Mucosa of stomach (tissue), 1 donor: ENCODE measurements around the gene XK.
A peak's percentile ranks its signal among the peaks of the same experiment; 100 is the strongest.

ENCODE experiments used
- H3K27me3 ChIP-seq: one replicate; pipeline ENCODE4 v1.7.0; 2013; ENCODE audit warnings: mild to moderate bottlenecking, low read length; ENCODE audit not compliant: control insufficient read depth, insufficient read depth
- H3K36me3 ChIP-seq: one replicate; pipeline ENCODE4 v1.7.0; 2013; ENCODE audit warnings: low read length; ENCODE audit not compliant: control insufficient read depth, insufficient read depth
- H3K4me1 ChIP-seq: one replicate; pipeline ENCODE4 v1.7.0; 2013; ENCODE audit warnings: mild to moderate bottlenecking, low read length; ENCODE audit not compliant: control insufficient read depth, insufficient read depth
- H3K4me3 ChIP-seq: one replicate; pipeline ENCODE4 v1.7.0; 2013; ENCODE audit warnings: low read length
- H3K9ac ChIP-seq: one replicate; pipeline ENCODE4 v1.7.0; 2013; ENCODE audit warnings: mild to moderate bottlenecking, low read length, moderate library complexity
- H3K9me3 ChIP-seq: one replicate; pipeline ENCODE4 v1.7.0; 2013; ENCODE audit warnings: mild to moderate bottlenecking, low read length, moderate library complexity; ENCODE audit not compliant: control insufficient read depth
- donor health status: Pancreatic carcinoma.

Gene XK

DNA sequence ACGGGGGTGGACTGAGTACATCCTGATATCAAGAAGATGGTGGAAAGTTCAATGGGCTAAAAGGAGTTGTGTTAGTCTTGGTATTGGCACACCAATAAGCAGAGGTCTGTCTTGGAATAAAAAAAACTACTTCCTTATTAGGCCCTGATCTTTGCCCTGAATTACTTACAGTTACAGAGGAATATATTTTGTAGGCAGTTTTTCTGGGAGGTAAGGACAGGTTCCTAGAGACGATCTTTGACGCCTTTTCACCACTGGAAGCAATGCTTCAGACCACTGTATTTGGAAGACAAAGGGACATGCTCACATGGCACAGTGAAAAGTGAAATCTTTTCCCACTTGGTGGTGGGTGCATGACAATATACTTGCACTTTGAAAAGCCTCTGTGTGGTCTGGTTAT, 618 bp upstream of the XK start:
- Histone ChIP-seq H3K36me3 (no peaks in the 10 kb centered on the region), H3K9me3 (no peaks in the 10 kb centered on the region), H3K4me1 (peaks cover 11% of the 10 kb centered on the region), H3K9ac (no peak overlapping the region), H3K4me3 (no peak overlapping the region), H3K27me3 (no peaks in the 10 kb centered on the region)

DNA sequence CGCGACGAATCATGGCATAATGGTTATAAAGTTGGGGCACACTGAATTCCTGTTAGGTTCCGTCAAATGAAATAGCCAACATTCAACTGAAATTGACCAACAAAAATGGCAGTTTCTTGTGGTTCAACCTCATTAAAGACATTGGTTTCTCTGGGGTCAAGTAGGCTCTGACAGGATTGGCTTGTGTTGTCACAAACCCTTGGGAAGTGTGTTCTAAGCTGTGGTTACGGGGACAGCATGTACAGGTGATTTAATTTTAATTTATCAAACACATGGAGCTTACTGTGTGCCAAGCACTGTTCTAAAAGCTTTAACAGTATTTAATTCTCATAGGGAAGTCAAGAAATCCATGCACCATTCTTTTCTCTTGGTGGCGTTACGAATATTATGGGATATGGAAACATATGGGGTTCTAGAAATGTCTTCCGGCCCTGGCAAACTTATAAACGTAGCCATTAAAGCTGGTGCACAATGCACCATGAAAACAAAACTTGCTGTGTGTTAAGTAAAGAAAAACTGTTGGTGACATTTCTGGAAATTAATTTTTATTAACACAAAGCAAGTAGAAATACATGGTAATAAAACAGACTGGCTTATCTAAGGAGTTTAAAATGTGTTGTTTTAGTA, 891 bp downstream of the XK start:
- Histone ChIP-seq H3K36me3 (no peaks in the 10 kb centered on the region), H3K4me3 (peak overlapping the region; percentile 60), H3K27me3 (no peaks in the 10 kb centered on the region), H3K9me3 (no peaks in the 10 kb centered on the region), H3K9ac (peak overlapping the region; percentile 66), H3K4me1 (peaks cover 5% of the 10 kb centered on the region)

GRCh38 chrX:37686996-37687395, 1.4 kb downstream of the XK start:
- Histone ChIP-seq H3K36me3 (no peaks in the 10 kb centered on the region), H3K9me3 (no peaks in the 10 kb centered on the region), H3K27me3 (no peaks in the 10 kb centered on the region), H3K9ac (no peak overlapping the region), H3K4me1 (peaks cover 5% of the 10 kb centered on the region), H3K4me3 (peak overlapping the region; percentile 2)

DNA sequence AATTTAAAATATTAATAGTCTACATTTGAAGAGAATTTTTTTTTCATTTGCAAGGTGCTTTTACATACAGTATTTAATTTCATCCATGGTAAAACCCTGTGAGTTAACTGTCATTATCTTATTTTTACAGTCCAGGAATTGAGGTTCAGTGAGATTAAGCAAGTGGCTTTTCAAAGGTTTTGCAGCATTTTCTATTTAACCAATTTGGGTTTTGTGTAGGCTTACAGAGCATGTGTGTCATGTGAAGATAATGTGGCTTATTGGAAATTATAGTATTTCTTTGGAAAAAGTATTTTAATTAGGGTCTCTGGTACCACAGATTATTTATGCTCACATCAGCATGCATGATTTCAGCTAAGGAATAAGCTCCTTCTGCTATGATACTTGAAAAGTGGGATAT, 4.5 kb downstream of the XK start:
- Histone ChIP-seq H3K9me3 (no peaks in the 10 kb centered on the region), H3K4me3 (no peak overlapping the region), H3K9ac (no peak overlapping the region), H3K27me3 (no peaks in the 10 kb centered on the region), H3K4me1 (no peaks in the 10 kb centered on the region), H3K36me3 (no peaks in the 10 kb centered on the region)

GRCh38 chrX:37692918-37693317, 7.3 kb downstream of the XK start:
- H3K36me3 ChIP-seq, result no peaks in the 10 kb centered on the region
- no peaks in the 10 kb centered on the region for H3K4me1 ChIP-seq
- no peak overlapping the region for H3K9ac ChIP-seq
- H3K27me3 ChIP-seq, result no peaks in the 10 kb centered on the region
- H3K9me3 ChIP-seq, result no peaks in the 10 kb centered on the region
- H3K4me3 ChIP-seq, result no peak overlapping the region

- Histone ChIP-seq H3K9ac (no peak overlapping the region), H3K27me3 (no peaks in the 10 kb centered on the region), H3K9me3 (no peaks in the 10 kb centered on the region), H3K4me3 (no peak overlapping the region), H3K4me1 (peaks cover 8% of the 10 kb centered on the region), H3K36me3 (no peaks in the 10 kb centered on the region)
Observed at GRCh38 chrX:37697169-37697760, 11.7 kb downstream of the XK start.

DNA sequence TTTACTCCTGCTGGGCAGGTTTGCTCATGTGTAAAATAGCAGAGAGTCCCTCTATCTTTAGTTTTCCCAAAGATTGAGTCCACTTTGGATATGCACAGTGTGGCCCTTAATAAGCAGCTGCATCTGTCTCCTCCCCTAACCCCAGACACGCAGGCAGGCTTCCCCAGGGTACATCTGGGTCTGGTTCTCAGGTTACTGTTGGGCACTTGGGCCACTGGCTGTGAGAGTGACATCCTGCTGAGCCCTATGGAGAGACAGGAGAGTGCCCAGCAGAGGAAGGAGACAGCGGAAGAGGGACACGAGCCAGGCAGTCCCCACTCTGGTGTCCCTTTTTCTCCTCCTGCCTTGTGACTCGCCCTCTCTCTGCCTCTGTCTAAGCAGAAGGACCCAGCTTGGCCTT, 16.0 kb downstream of the XK start:
- Histone ChIP-seq H3K4me3 (no peak overlapping the region), H3K27me3 (no peaks in the 10 kb centered on the region), H3K9me3 (no peaks in the 10 kb centered on the region), H3K9ac (no peak overlapping the region), H3K36me3 (no peaks in the 10 kb centered on the region), H3K4me1 (peaks cover 8% of the 10 kb centered on the region)

GRCh38 chrX:37711991-37712390, 26.4 kb downstream of the XK start:
- no peak overlapping the region for H3K4me3 ChIP-seq
- no peaks in the 10 kb centered on the region for H3K9me3 ChIP-seq
- no peaks in the 10 kb centered on the region for H3K4me1 ChIP-seq
- H3K9ac ChIP-seq, result no peak overlapping the region
- H3K36me3 ChIP-seq, result no peaks in the 10 kb centered on the region
- no peaks in the 10 kb centered on the region for H3K27me3 ChIP-seq

DNA sequence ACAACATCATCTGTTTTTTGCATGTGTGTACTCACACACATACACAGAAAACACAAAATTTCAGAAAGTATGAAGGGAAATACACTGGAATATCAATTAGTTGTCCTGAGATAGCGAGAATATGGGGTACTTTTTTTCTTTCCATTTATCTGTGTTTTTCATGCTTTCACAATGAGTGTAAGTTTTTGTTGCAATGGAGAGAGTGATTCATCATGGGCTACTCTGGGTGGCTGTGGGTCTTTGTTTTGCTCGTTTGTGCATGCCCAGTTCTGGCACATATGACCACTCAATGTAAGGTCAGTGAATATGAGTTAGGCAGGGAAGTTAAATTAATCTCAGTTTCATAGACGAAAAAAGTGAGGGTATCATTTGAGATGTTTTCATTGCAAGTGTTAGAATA, 26.9 kb downstream of the XK start:
- H3K4me3 ChIP-seq, result no peak overlapping the region
- no peaks in the 10 kb centered on the region for H3K4me1 ChIP-seq
- H3K27me3 ChIP-seq, result no peaks in the 10 kb centered on the region
- no peak overlapping the region for H3K9ac ChIP-seq
- H3K36me3 ChIP-seq, result no peaks in the 10 kb centered on the region
- H3K9me3 ChIP-seq, result no peaks in the 10 kb centered on the region

- no peak overlapping the region for H3K4me3 ChIP-seq
- no peaks in the 10 kb centered on the region for H3K27me3 ChIP-seq
- H3K36me3 ChIP-seq, result no peaks in the 10 kb centered on the region
- H3K9me3 ChIP-seq, result no peaks in the 10 kb centered on the region
- H3K9ac ChIP-seq, result no peak overlapping the region
- H3K4me1 ChIP-seq, result no peaks in the 10 kb centered on the region
Observed at GRCh38 chrX:37714479-37714878, 28.9 kb downstream of the XK start.

DNA sequence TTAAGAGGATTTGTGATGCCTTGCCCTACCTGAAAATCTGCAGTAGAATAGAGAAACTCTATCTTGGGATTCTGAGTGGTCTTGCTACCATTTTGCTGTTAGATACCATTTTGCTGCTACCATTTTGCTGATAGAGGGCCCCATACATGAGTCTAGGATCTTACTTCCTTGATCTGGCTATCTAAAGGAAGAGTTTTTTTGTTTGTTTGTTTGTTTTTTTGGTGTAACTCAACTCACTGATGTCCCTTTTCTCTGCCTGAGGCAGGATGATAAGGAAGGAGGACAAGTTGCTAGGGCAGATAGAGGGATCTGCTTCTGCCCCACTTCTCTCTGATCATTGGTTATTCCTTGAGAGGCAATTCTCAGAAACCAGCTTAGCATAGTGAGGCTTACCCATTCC, 31.0 kb downstream of the XK start:
- Histone ChIP-seq H3K4me1 (no peaks in the 10 kb centered on the region), H3K4me3 (no peak overlapping the region), H3K9me3 (no peaks in the 10 kb centered on the region), H3K27me3 (no peaks in the 10 kb centered on the region), H3K36me3 (no peaks in the 10 kb centered on the region), H3K9ac (no peak overlapping the region)

GRCh38 chrX:37717708-37718107, 32.1 kb downstream of the XK start:
- no peaks in the 10 kb centered on the region for H3K27me3 ChIP-seq
- H3K9me3 ChIP-seq, result no peaks in the 10 kb centered on the region
- H3K9ac ChIP-seq, result no peak overlapping the region
- H3K4me3 ChIP-seq, result no peak overlapping the region
- no peaks in the 10 kb centered on the region for H3K4me1 ChIP-seq
- H3K36me3 ChIP-seq, result no peaks in the 10 kb centered on the region

GRCh38 chrX:37722595-37722994, 37.0 kb downstream of the XK start:
- Histone ChIP-seq H3K9ac (no peak overlapping the region), H3K4me3 (no peak overlapping the region), H3K27me3 (no peaks in the 10 kb centered on the region), H3K4me1 (no peaks in the 10 kb centered on the region), H3K36me3 (no peaks in the 10 kb centered on the region), H3K9me3 (no peaks in the 10 kb centered on the region)
